Neuronal stem cell (in vitro differentiated cells): ENCODE measurements around the gene CYP46A1.
"Not testable (repeated sequence)": the region's sequence is repeated elsewhere in the genome, so short reads cannot be mapped to it uniquely, and the experiment has no call there.

Experiments used
- DNase-seq: peaks from one replicate; pipeline ENCODE4 v3.0.0-alpha.2; 2013; ENCODE audit warnings: low spot score
- H2AFZ ChIP-seq: one replicate; pipeline ENCODE4 v1.6.1; 2013; ENCODE audit warnings: mild to moderate bottlenecking, low read length, inconsistent platforms
- H2AK5ac ChIP-seq: 2 replicates; pipeline ENCODE4 v1.6.1; 2013; ENCODE audit warnings: low read depth, mild to moderate bottlenecking, inconsistent platforms, low read length, moderate library complexity, mixed read lengths
- H2BK120ac ChIP-seq: 2 replicates; pipeline ENCODE4 v1.6.1; 2013; ENCODE audit warnings: low read depth, mild to moderate bottlenecking, inconsistent platforms, low read length, moderate library complexity, mixed read lengths
- H2BK12ac ChIP-seq: one replicate; pipeline ENCODE4 v1.6.1; 2013; ENCODE audit warnings: low read length, inconsistent platforms
- H2BK15ac ChIP-seq: 2 replicates; pipeline ENCODE4 v1.6.1; 2013; ENCODE audit warnings: mild to moderate bottlenecking, low read length, inconsistent platforms, mixed read lengths
- H2BK5ac ChIP-seq: one replicate; pipeline ENCODE4 v1.6.1; 2013; ENCODE audit warnings: inconsistent platforms, mild to moderate bottlenecking, low read length, moderate library complexity
- H3K14ac ChIP-seq: one replicate; pipeline ENCODE4 v1.6.1; 2013; ENCODE audit warnings: low read length, inconsistent platforms
- H3K18ac ChIP-seq: 2 replicates; pipeline ENCODE4 v1.6.1; 2013; ENCODE audit warnings: low read length, inconsistent platforms
- H3K23ac ChIP-seq: 2 replicates; pipeline ENCODE4 v1.6.1; 2013; ENCODE audit warnings: low read depth, mild to moderate bottlenecking, mixed read lengths, low read length, inconsistent platforms; ENCODE audit not compliant: poor library complexity
- H3K27ac ChIP-seq: replicated peaks from 3 replicates; pipeline ENCODE4 v1.5.1; 2013; ENCODE audit warnings: low read length, inconsistent platforms
- H3K27me3 ChIP-seq, 3 experiments: 2 replicates each; pipeline ENCODE4 v1.6.1; 2013; ENCODE audit warnings: low read length in 3 of 3, mild to moderate bottlenecking in 2 of 3, inconsistent platforms in 1 of 3, low read depth in 1 of 3, mixed read lengths in 1 of 3, moderate library complexity in 1 of 3; ENCODE audit not compliant: control insufficient read depth in 3 of 3, insufficient read depth in 3 of 3
- H3K36me3 ChIP-seq, 2 donors: replicated peaks in 1 of 2; 2 replicates each; pipeline ENCODE4 v1.6.1; 2013; ENCODE audit warnings: low read length in 2 of 2; ENCODE audit not compliant: control insufficient read depth in 2 of 2, insufficient read depth in 2 of 2
- H3K4ac ChIP-seq: 2 replicates; pipeline ENCODE4 v1.6.1; 2013; ENCODE audit warnings: inconsistent platforms, mild to moderate bottlenecking, low read length, moderate library complexity
- H3K4me1 ChIP-seq, 2 donors: 1 replicate in 1 of 2; 2 replicates in 1 of 2; pipeline ENCODE4 v1.6.1; 2013; ENCODE audit warnings: low read length in 2 of 2, low read depth in 1 of 2; ENCODE audit not compliant: control insufficient read depth in 2 of 2, insufficient read depth in 1 of 2
- H3K4me2 ChIP-seq: one replicate; pipeline ENCODE4 v1.6.1; 2013; ENCODE audit warnings: mild to moderate bottlenecking, low read length, inconsistent platforms; ENCODE audit not compliant: insufficient read depth, poor library complexity, severe bottlenecking
- H3K4me3 ChIP-seq, 2 donors: 2 replicates each; pipeline ENCODE4 v1.5.1; 2013; ENCODE audit warnings: low read length in 2 of 2, mild to moderate bottlenecking in 2 of 2, inconsistent platforms in 1 of 2, moderate library complexity in 1 of 2
- H3K79me1 ChIP-seq: one replicate; pipeline ENCODE4 v1.6.1; 2013; ENCODE audit warnings: low read depth, mild to moderate bottlenecking, inconsistent platforms, low read length, moderate library complexity
- H3K9ac ChIP-seq: one replicate; pipeline ENCODE4 v1.6.1; 2013; ENCODE audit warnings: mild to moderate bottlenecking, low read depth, low read length, inconsistent platforms; ENCODE audit not compliant: poor library complexity
- H3K9me3 ChIP-seq, 2 donors: replicated peaks in 1 of 2; 2 replicates each; pipeline versions ENCODE3 to v1.6.1; 2013; ENCODE audit warnings: low read length in 2 of 2, mild to moderate bottlenecking in 2 of 2, inconsistent platforms in 1 of 2, low read depth in 1 of 2, mixed read lengths in 1 of 2, moderate library complexity in 1 of 2; ENCODE audit not compliant: control insufficient read depth in 2 of 2, insufficient read depth in 1 of 2
- H4K8ac ChIP-seq: one replicate; pipeline ENCODE4 v1.6.1; 2013; ENCODE audit warnings: low read depth, mild to moderate bottlenecking, inconsistent platforms, low read length, moderate library complexity
- H4K91ac ChIP-seq: one replicate; pipeline ENCODE4 v1.6.1; 2013; ENCODE audit warnings: low read length, low read depth, mild to moderate bottlenecking, inconsistent platforms; ENCODE audit not compliant: poor library complexity
- WGBS, 2 donors: extraction: QIAGEN DNeasy Blood & Tissue Kit; methylation state at CpG; one replicate each; pipeline ENCODE4 v1.1.7; 2013; ENCODE audit warnings: missing lambda C conversion rate in 2 of 2, mixed read lengths in 1 of 2; ENCODE audit not compliant: insufficient read length in 2 of 2, insufficient replicate concordance in 1 of 2; ENCODE audit errors: extremely low coverage in 2 of 2; 5-methylcytosine and 5-hydroxymethylcytosine counted together

Gene CYP46A1

DNA sequence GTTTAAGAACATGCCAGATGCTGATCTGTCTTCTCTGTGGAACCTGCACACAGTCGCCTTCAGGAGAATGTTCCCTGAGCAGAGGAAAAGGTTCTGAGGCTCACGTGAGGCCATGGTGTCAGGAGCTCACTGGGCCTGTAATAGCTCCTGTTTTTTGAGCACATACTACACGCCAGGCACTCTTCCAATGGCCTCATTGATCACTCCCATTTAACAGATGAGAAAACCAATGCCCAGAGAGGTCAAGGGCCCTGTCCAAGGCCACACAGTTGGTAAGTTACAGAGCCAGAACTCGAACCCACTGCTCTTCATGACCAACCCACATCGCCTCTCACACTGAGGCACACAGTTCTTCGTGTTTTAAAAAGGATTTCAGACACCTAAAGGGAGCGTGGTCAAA is 46.5 kb upstream of the CYP46A1 start:
- Histone ChIP-seq H3K14ac (no peak overlapping the region), H3K23ac (no peak overlapping the region), H3K79me1 (no peaks in the 10 kb centered on the region), H3K4me2 (no peak overlapping the region), H3K9ac (no peak overlapping the region), H3K4me3 (no peak overlapping the region), H2BK15ac (no peak overlapping the region), H3K36me3 (no peaks in the 10 kb centered on the region), H2AK5ac (peak overlapping the region; percentile 84), H2BK120ac (no peak overlapping the region), H2BK5ac (no peak overlapping the region), H2AFZ (no peak overlapping the region), H4K91ac (no peak overlapping the region), H3K4me1 (peaks cover 1 to 12% of the 10 kb centered on the region in 2 donors), H3K18ac (no peak overlapping the region), H3K4ac (no peak overlapping the region), H4K8ac (no peak overlapping the region), H3K27me3 (no peaks in the 10 kb centered on the region), H3K9me3 (no peaks in the 10 kb centered on the region), H2BK12ac (no peak overlapping the region), H3K27ac (no peak overlapping the region)
- no peak for DNase-seq
- no CpG with 5 or more reads among the region's 7 CpGs for WGBS, 2 donors

DNA sequence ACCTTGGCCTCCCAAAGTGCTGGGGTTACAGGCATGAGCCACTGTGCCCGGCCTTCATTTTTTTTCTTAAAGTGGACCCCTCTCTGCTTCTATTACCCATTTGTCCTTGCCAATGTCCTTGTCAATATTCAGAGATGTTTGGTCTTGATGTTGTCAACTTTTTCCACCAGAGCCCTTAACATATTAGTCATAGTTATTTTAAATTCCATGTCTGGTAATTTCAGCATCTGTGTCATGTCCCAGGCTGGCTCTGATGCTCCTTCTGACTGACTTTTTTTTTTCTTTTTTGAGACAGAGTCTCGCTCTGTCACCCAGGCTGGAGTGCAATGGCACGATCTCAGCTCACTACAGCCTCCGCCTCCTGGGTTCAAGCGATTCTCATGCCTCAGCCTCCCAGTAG is 41.3 kb upstream of the CYP46A1 start:
- Histone ChIP-seq H3K4me1 (peaks cover 5 to 11% of the 10 kb centered on the region in 2 donors), H3K27me3 (peaks cover 0 to 18% (median 0%) of the 10 kb centered on the region in 3 experiments)
- H4K8ac ChIP-seq, H4K91ac ChIP-seq, H3K23ac ChIP-seq, H3K9me3 ChIP-seq, H3K36me3 ChIP-seq, H2BK120ac ChIP-seq, H3K4me2 ChIP-seq, H2BK12ac ChIP-seq, H2AK5ac ChIP-seq, H2AFZ ChIP-seq, H2BK5ac ChIP-seq, H3K18ac ChIP-seq, H3K79me1 ChIP-seq, H3K9ac ChIP-seq, H2BK15ac ChIP-seq, H3K4ac ChIP-seq, H3K27ac ChIP-seq, H3K14ac ChIP-seq, H3K4me3 ChIP-seq, DNase-seq: not testable (repeated sequence)
- no CpG with 5 or more reads among the region's 5 CpGs for WGBS, 2 donors

DNA sequence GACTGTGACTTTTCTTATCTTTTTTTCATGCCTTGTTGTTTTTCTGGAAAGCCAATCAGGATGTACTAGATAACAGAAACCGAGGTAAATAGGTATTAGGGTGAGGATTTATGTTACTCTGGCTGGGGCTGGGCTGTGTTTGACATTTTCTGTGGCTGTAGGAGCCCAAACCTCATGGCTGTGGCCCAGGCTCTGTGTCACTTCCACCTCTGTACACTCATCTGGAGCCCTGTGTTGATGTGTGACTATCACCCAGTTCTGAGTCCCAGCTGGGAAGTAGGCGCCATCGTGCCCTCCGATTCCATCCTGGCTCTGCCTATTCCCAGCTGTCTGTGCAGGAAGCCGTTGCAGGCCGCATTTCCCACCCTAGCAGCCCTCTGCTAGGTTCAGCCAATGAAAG is 40.8 kb upstream of the CYP46A1 start:
- Histone ChIP-seq H3K4ac (no peak overlapping the region), H3K4me3 (no peak overlapping the region), H3K79me1 (peaks cover 3% of the 10 kb centered on the region), H3K4me1 (peaks cover 5 to 13% of the 10 kb centered on the region in 2 donors), H3K18ac (no peak overlapping the region), H4K8ac (no peak overlapping the region), H3K36me3 (no peaks in the 10 kb centered on the region), H2BK5ac (no peak overlapping the region), H3K27ac (no peak overlapping the region), H3K9ac (no peak overlapping the region), H3K23ac (no peak overlapping the region), H2BK120ac (no peak overlapping the region), H3K14ac (no peak overlapping the region), H3K27me3 (peaks cover 0 to 20% (median 0%) of the 10 kb centered on the region in 3 experiments), H2BK15ac (no peak overlapping the region), H2BK12ac (no peak overlapping the region), H2AK5ac (no peak overlapping the region), H2AFZ (peak overlapping the region; percentile 73), H3K9me3 (no peaks in the 10 kb centered on the region), H4K91ac (no peak overlapping the region), H3K4me2 (no peak overlapping the region)
- DNase-seq: no peak
- no CpG with 5 or more reads among the region's 6 CpGs for WGBS, 2 donors

DNA sequence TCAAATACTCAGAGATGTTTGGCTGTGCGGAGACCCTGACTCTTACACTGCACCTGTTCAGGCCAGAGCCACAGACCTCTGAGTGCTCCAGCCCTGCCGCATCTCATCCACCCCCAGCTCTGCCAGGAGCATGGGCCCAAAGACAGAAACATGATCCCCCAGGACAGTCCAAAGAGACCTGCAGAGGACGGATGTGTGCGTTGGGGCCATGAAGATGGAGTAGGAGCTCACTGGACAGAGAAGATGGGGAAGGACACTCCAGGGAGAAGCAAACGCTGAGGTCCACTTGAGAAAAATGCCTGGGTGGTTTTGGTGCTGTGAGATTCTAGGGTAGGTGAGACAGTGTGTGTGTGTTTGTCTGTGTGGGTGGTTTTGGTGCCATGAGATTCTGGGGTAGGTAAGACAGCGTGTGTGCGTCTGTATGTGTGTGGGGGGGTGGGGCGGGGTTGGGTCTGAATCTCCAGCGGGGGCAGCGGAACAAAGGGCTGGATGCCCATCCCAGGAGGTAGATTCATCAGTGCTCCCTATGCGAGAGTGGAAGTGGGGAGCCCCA is 40.0 kb upstream of the CYP46A1 start:
- WGBS, 2 donors: no CpG with 5 or more reads among the region's 11 CpGs
- Histone ChIP-seq H3K27me3 (peaks cover 0 to 20% (median 0%) of the 10 kb centered on the region in 3 experiments), H2BK12ac (no peak overlapping the region), H3K9me3 (no peaks in the 10 kb centered on the region), H4K8ac (no peak overlapping the region), H3K4ac (no peak overlapping the region), H3K36me3 (no peaks in the 10 kb centered on the region), H2BK120ac (peak overlapping the region; percentile 74), H3K4me1 (peaks cover 5 to 13% of the 10 kb centered on the region in 2 donors), H3K4me2 (no peak overlapping the region), H3K4me3 (no peak overlapping the region), H3K14ac (no peak overlapping the region), H3K79me1 (peaks cover 3% of the 10 kb centered on the region), H2BK15ac (peak overlapping the region; percentile 99), H3K9ac (no peak overlapping the region), H2AFZ (peak overlapping the region; percentile 73), H3K23ac (no peak overlapping the region), H3K18ac (no peak overlapping the region), H3K27ac (no peak overlapping the region), H4K91ac (no peak overlapping the region), H2AK5ac (peak overlapping the region; percentile 47), H2BK5ac (no peak overlapping the region)
- DNase-seq: no peak
